Kidney (tissue), 14 donors: Measurements from ENCODE around the gene CLCNKA. TPM values are rescaled to one million over a fixed set of nuclear protein-coding genes. Genes with fewer than 3 reads are reported as not detected.

Experiments used
- DNase-seq, 5 donors: peaks; one replicate each; pipeline ENCODE4 v3.0.0-alpha.2; 2013 to 2020
- FAIRE-seq: peaks from 2 replicates; lab custom pipeline; 2012; peaks lifted over from hg19 to GRCh38; lab: Jason Lieb, UNC
- H3K27ac ChIP-seq, 2 donors: one replicate each; pipeline ENCODE4 v1.7.0; 2013; ENCODE audit warnings: low read depth in 2 of 2, low read length in 2 of 2, inconsistent platforms in 1 of 2
- H3K27me3 ChIP-seq: one replicate; pipeline ENCODE4 v1.7.1; 2013; ENCODE audit warnings: low read length, inconsistent platforms; ENCODE audit not compliant: control insufficient read depth, insufficient read depth
- H3K36me3 ChIP-seq, 3 donors: one replicate each; pipeline versions ENCODE4 v1.7.0 to v1.7.1; 2013; ENCODE audit warnings: low read length in 3 of 3, control low read depth in 1 of 3, inconsistent platforms in 1 of 3; ENCODE audit not compliant: insufficient read depth in 3 of 3, control insufficient read depth in 2 of 3
- H3K4me1 ChIP-seq, 3 donors: one replicate each; pipeline versions ENCODE4 v1.7.0 to v1.7.1; 2013; ENCODE audit warnings: low read length in 3 of 3, inconsistent platforms in 1 of 3, low read depth in 1 of 3; ENCODE audit not compliant: control insufficient read depth in 2 of 3, insufficient read depth in 2 of 3
- H3K4me3 ChIP-seq, 3 donors: one replicate each; pipeline versions ENCODE4 v1.7.0 to v1.8.1; 2013; ENCODE audit warnings: low read length in 3 of 3, control low read depth in 1 of 3, inconsistent platforms in 1 of 3
- H3K9ac ChIP-seq, 3 donors: one replicate each; pipeline versions ENCODE4 v1.7.0 to v1.7.1; 2013; ENCODE audit warnings: low read length in 3 of 3, control low read depth in 1 of 3, inconsistent platforms in 1 of 3
- H3K9me3 ChIP-seq, 3 donors: one replicate each; pipeline versions ENCODE4 v1.7.0 to v1.7.1; 2013; ENCODE audit warnings: low read length in 3 of 3, control low read depth in 1 of 3, inconsistent platforms in 1 of 3; ENCODE audit not compliant: control insufficient read depth in 2 of 3, insufficient read depth in 1 of 3
- CTCF ChIP-seq: IDR thresholded peaks from 3 replicates; pipeline ENCODE4 v1.5.1; 2012; ENCODE audit warnings: mild to moderate bottlenecking, moderate library complexity, borderline replicate concordance; ENCODE audit not compliant: insufficient read depth; ENCODE audit errors: extremely low read depth
- intact Hi-C: fragments of 100-400 bp; cut with DNase I; formaldehyde crosslinking; loops from one replicate; pipeline ENCODE4 v1.11.1; 2022
- polyA plus RNA-seq: library from polyadenylated mRNA; stranded (reverse); fragments of 350-450 nt; fragmentation: Illumina TruSeq; extraction: RNeasy Lipid Tissue Mini Kit (QIAGEN cat#74804); gene quantifications from one replicate; pipeline ENCODE4 v1.2.3, GENCODE V29; 2014; ENCODE audit warnings: low read depth, low replicate concordance; ENCODE audit not compliant: insufficient read depth
- total RNA-seq: library from RNA; stranded (reverse); fragmentation: NEBNext Ultra II Directional; extraction: Animal tissue kit (Norgen Biotek cat#: 25700); gene quantifications from one replicate; pipeline ENCODE4 v1.2.1, GENCODE V29; 2021
- donor health status: control.
- donor health status: control.
- donor health status: control.
- donor health status: control.
- donor health status: control.
- donor health status: DM: yes; HTN: yes; CAD: no.
- donor health status: Normal renal cell carcinoma (clear cell type).

CLCNKA gene
- total and polyA plus RNA-seq, 2 donors from 2014 or later, result 7.8 to 187 TPM

DNA sequence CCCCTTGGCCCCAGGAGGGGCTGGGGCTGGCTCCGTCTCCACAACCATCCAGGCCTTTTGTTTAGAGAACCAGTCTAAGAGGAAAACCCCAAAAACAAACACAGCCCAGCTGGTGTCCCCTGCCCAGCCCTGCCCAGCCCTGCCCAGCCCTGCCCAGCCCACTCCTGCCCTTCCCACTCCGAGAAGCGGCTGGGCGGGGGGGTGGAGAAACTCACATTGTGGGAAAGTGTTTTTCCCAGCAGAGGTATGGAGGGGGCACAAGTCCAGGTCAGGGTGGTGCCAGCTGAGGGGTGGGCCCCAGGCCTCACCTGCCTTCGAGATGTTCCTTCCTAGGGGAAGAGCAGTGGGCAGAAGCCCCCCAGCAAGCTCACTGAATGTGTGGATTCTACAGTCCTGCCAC, 61.6 kb downstream of the CLCNKA start:
- Histone ChIP-seq H3K36me3 (no peaks in the 10 kb centered on the region), H3K4me3 (no peak overlapping the region), H3K27me3 (no peaks in the 10 kb centered on the region), H3K27ac (no peak overlapping the region), H3K9ac (no peak overlapping the region), H3K4me1 (peaks cover 0 to 4% (median 0%) of the 10 kb centered on the region in 3 donors), H3K9me3 (no peaks in the 10 kb centered on the region)
- intact Hi-C loops, result loop anchor here (10.0 kb wide), 2 partner anchors 161 to 271 kb away; partner anchors contain the start of gene FBXO42
- DNase-seq (peak in 2 of 5 donors; percentile 30 to 70), FAIRE-seq (no peak)
- TF ChIP-seq CTCF, result no peak

Other genes starting within 250 kb of the CLCNKA start
- 0.91 TPM for gene UQCRHL, start 214.4 kb upstream of the CLCNKA start, total RNA-seq
- 11.8 TPM for gene UQCRHL, start 214.4 kb upstream of the CLCNKA start, polyA plus RNA-seq
- 70.7 TPM for gene SPEN, start 174.3 kb upstream of the CLCNKA start, total RNA-seq
- 9.4 TPM for gene SPEN, start 174.3 kb upstream of the CLCNKA start, polyA plus RNA-seq
- gene ZBTB17, start 45.9 kb upstream of the CLCNKA start, total RNA-seq, result 41.5 TPM
- gene ZBTB17, start 45.9 kb upstream of the CLCNKA start, polyA plus RNA-seq, result 33.1 TPM
- gene SRARP, start 17.8 kb upstream of the CLCNKA start, total RNA-seq, result 0.22 TPM
- gene SRARP, start 17.8 kb upstream of the CLCNKA start, polyA plus RNA-seq, result 4.0 TPM
- 29.1 TPM for gene HSPB7, start 4.0 kb upstream of the CLCNKA start, total RNA-seq
- 17.0 TPM for gene HSPB7, start 4.0 kb upstream of the CLCNKA start, polyA plus RNA-seq
- gene CLCNKB, start 21.7 kb downstream of the CLCNKA start, total RNA-seq, result 60.6 TPM
- 519 TPM for gene CLCNKB, start 21.7 kb downstream of the CLCNKA start, polyA plus RNA-seq
- 5.0 TPM for gene FAM131C, start 51.6 kb downstream of the CLCNKA start, total RNA-seq
- gene FAM131C, start 51.6 kb downstream of the CLCNKA start, polyA plus RNA-seq, result 12.0 TPM
- 34.2 TPM for gene EPHA2, start 134.0 kb downstream of the CLCNKA start, total RNA-seq
- 5.5 TPM for gene EPHA2, start 134.0 kb downstream of the CLCNKA start, polyA plus RNA-seq
- 8.2 TPM for gene ARHGEF19, start 190.6 kb downstream of the CLCNKA start, total RNA-seq
- 3.5 TPM for gene ARHGEF19, start 190.6 kb downstream of the CLCNKA start, polyA plus RNA-seq
- 9.4 TPM for gene CPLANE2, start 215.1 kb downstream of the CLCNKA start, total RNA-seq
- gene CPLANE2, start 215.1 kb downstream of the CLCNKA start, polyA plus RNA-seq, result 7.9 TPM